HG03039 (cell line): Measurements from ENCODE around the gene IGSF3.

Source experiments
- ATAC-seq: cut with Tn5 transposase; IDR thresholded peaks from one replicate; pipeline ENCODE4 v1.9.1; 2021; ENCODE audit warnings: mild to moderate bottlenecking, moderate library complexity; ENCODE audit not compliant: unreplicated experiment

The IGSF3 gene

GRCh38 chr1:116532671-116533428 is 134.7 kb downstream of the IGSF3 start:
- no peak for ATAC-seq

GRCh38 chr1:116531917-116532316 is 135.6 kb downstream of the IGSF3 start:
- no peak for ATAC-seq

- no peak for ATAC-seq
These were observed 137.9 kb downstream of the IGSF3 start for GRCh38 chr1:116529681-116530080.

GRCh38 chr1:116529199-116529631 is 138.3 kb downstream of the IGSF3 start:
- no peak for ATAC-seq

- ATAC-seq, result no peak
These were observed 139.0 kb downstream of the IGSF3 start for GRCh38 chr1:116528329-116529083.

- ATAC-seq, result no peak
These were observed 142.1 kb downstream of the IGSF3 start for GRCh38 chr1:116525440-116525839.
